ENCODE data around the gene BLTP2. TPM values are rescaled to one million over a fixed set of nuclear protein-coding genes. Genes with fewer than 3 reads are reported as not detected.

The BLTP2 gene
- total RNA-seq, 2 donors from 2014 or later: 125 to 139 TPM

DNA sequence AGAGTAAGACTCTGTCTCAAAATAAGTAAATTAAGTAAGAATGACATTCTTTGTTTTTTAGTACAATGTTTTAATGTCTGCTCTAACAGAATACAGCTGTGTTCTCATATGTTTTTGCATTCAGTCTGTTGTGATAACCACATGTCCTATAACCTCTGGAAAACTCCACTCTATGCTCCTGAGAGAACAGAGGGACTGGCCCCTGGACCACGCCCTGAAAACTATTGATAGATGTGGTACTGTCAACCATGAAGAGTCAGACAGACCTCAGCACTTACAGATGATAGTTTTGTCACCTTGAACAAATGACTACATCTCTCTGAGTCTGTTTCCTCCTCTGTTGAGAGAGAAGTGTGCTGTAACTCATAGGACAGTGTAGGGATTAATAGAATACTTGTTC, 25.0 kb upstream of the BLTP2 start:
- Histone ChIP-seq H3K27me3 (replicated peaks; ENCODE audit: insufficient read depth) (no peaks in the 10 kb centered on the region), H3K27ac (no peak overlapping the region), H3K9me3 (no peaks in the 10 kb centered on the region), H3K4me3 (no peak overlapping the region), H3K36me3 (peaks cover 47% of the 10 kb centered on the region), H3K4me1 (ENCODE audit: control insufficient read depth in 1 of 2, low read depth in 2 of 2) (peaks cover 0 to 1% of the 10 kb centered on the region in 2 donors)
- no peak for DNase-seq (ENCODE audit: low spot score)
- no peak for ATAC-seq (ENCODE audit: insufficient number of reproducible peaks, low FRiP score, low read depth)
- TF ChIP-seq, protein P1, sequence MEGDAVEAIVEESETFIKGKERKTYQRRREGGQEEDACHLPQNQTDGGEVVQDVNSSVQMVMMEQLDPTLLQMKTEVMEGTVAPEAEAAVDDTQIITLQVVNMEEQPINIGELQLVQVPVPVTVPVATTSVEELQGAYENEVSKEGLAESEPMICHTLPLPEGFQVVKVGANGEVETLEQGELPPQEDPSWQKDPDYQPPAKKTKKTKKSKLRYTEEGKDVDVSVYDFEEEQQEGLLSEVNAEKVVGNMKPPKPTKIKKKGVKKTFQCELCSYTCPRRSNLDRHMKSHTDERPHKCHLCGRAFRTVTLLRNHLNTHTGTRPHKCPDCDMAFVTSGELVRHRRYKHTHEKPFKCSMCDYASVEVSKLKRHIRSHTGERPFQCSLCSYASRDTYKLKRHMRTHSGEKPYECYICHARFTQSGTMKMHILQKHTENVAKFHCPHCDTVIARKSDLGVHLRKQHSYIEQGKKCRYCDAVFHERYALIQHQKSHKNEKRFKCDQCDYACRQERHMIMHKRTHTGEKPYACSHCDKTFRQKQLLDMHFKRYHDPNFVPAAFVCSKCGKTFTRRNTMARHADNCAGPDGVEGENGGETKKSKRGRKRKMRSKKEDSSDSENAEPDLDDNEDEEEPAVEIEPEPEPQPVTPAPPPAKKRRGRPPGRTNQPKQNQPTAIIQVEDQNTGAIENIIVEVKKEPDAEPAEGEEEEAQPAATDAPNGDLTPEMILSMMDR (IDR thresholded peaks at IDR 0.05): no peak

DNA sequence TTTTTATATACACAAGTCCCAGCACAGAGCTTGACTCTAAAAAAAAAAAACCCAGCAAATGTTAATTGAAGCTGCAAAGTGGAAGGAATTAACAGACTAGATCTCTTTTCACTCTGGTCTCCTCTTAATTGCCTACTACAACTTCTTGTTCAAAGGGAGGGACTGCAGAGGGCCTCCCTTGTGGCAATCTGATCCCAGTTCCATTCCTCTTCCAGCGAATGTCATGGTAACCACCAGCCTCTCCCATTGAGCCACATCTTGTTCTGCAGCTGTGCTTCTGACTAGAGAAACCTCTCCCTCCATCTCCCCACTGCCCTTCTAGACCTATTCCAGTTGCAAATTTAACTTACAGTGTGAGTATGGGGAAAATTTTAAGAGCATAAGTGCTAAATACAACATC, 22.9 kb upstream of the BLTP2 start:
- no peak overlapping the region for H3K27ac ChIP-seq
- H3K27me3 ChIP-seq (replicated peaks; ENCODE audit: insufficient read depth): no peaks in the 10 kb centered on the region
- H3K4me1 ChIP-seq (ENCODE audit: control insufficient read depth in 1 of 2, low read depth in 2 of 2): peaks cover 5 to 22% of the 10 kb centered on the region in 2 donors
- no peak for DNase-seq (ENCODE audit: low spot score)
- TF ChIP-seq, protein P1 (IDR thresholded peaks at IDR 0.05): no peak
- H3K36me3 ChIP-seq: peaks cover 27% of the 10 kb centered on the region
- ATAC-seq (ENCODE audit: insufficient number of reproducible peaks, low FRiP score, low read depth): no peak
- no peak overlapping the region for H3K4me3 ChIP-seq
- H3K9me3 ChIP-seq: no peaks in the 10 kb centered on the region

DNA sequence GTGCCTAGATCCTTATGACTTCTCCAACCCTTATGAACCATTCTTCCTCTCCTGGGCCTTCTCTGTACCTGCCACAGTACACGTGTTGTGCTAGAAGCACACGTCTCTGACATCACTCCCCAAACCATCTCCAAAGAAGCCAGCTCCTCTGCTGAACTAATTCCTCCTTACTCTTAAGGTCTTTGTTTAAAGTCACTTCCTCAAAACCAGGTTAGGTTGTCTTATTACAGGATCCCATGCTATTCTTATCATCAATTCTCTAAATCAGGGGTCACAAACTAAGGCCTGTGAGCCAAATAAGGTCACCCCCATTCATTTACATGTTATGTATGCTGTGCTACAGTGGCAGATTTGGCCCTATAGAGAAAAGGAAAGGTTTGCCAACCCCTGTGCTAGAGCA, 21.0 kb upstream of the BLTP2 start:
- Histone ChIP-seq H3K27ac (no peak overlapping the region), H3K4me1 (ENCODE audit: control insufficient read depth in 1 of 2, low read depth in 2 of 2) (peaks cover 9 to 28% of the 10 kb centered on the region in 2 donors), H3K9me3 (no peaks in the 10 kb centered on the region), H3K4me3 (no peak overlapping the region), H3K27me3 (replicated peaks; ENCODE audit: insufficient read depth) (no peaks in the 10 kb centered on the region), H3K36me3 (peaks cover 11% of the 10 kb centered on the region)
- ATAC-seq (ENCODE audit: insufficient number of reproducible peaks, low FRiP score, low read depth): no peak
- TF ChIP-seq, protein P1 (IDR thresholded peaks at IDR 0.05): no peak
- DNase-seq (ENCODE audit: low spot score): no peak

DNA sequence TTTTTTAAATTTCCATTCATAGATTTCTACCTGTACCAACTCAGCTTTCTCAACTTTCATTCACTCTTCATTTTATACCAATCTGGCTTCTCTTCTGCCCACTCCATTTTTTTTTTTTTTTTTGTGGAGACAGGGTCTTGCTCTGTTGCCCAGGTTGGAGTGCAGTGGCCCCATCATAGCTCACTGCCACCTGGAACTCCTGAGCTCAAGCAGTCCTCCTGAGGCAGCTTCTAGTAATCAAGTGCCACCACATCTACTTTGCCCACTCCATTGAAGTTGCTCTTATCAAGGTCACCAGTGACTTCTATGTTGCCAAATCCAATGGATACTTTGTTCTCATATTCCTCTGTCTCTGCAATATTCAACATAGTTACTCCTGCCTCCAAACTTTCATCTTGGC, 18.8 kb upstream of the BLTP2 start:
- Histone ChIP-seq H3K36me3 (peaks cover 11% of the 10 kb centered on the region), H3K9me3 (no peaks in the 10 kb centered on the region), H3K27me3 (replicated peaks; ENCODE audit: insufficient read depth) (no peaks in the 10 kb centered on the region), H3K27ac (no peak overlapping the region), H3K4me3 (no peak overlapping the region), H3K4me1 (ENCODE audit: control insufficient read depth in 1 of 2, low read depth in 2 of 2) (peaks cover 17 to 38% of the 10 kb centered on the region in 2 donors)
- TF ChIP-seq, protein P1 (IDR thresholded peaks at IDR 0.05): no peak
- DNase-seq (ENCODE audit: low spot score) (no peak), ATAC-seq (ENCODE audit: insufficient number of reproducible peaks, low FRiP score, low read depth) (no peak)

DNA sequence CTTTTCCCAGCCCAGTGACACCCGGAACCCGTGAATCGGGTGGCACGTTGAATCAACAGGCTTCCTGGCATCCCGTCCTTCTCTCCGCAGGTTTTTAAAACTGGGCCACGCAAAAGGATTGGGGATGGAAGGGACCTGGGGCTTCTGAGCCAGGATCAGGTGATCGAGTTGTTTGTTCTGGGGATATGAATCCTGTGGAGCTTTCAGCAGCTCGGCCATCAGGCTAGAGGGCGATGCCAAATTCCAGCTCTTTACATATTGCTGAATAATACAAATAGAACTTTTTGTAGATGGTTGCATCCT, 17.5 kb upstream of the BLTP2 start:
- peak; percentile 17 for ATAC-seq (ENCODE audit: insufficient number of reproducible peaks, low FRiP score, low read depth)
- peak overlapping the region; percentile 95 to 98 for H3K27ac ChIP-seq
- H3K4me1 ChIP-seq (ENCODE audit: control insufficient read depth in 1 of 2, low read depth in 2 of 2): peaks cover 17 to 38% of the 10 kb centered on the region in 2 donors
- no peaks in the 10 kb centered on the region for H3K27me3 ChIP-seq (replicated peaks; ENCODE audit: insufficient read depth)
- H3K9me3 ChIP-seq: no peaks in the 10 kb centered on the region
- TF ChIP-seq, protein P1 (IDR thresholded peaks at IDR 0.05): no peak
- H3K4me3 ChIP-seq: peak overlapping the region; percentile 81
- DNase-seq (ENCODE audit: low spot score): no peak
- H3K36me3 ChIP-seq: peaks cover 11% of the 10 kb centered on the region

Measured in thoracic aorta (tissue), 2 donors.